Heart left ventricle (tissue), 13 donors: ENCODE data around the gene IGLL1.

Experiments
- CTCF ChIP-seq, 12 donors: fragments of 200-600 bp; sonication (generic) in 4 of 12; IDR thresholded peaks; one replicate each; pipeline versions ENCODE4 v1.5.0 to v1.8.0; 2018 to 2022; ENCODE audit warnings: antibody characterized with exemption in 12 of 12, mild to moderate bottlenecking in 5 of 12
- POLR2A ChIP-seq, 2 donors: fragments of 450-650 bp; IDR thresholded peaks; one replicate each; pipeline ENCODE4 v1.6.1; 2017; ENCODE audit warnings: antibody characterized with exemption in 2 of 2, mild to moderate bottlenecking in 2 of 2, moderate library complexity in 2 of 2
- donor health status: ischemic (EF 13 %, LVEDD 7.1; RV severe dilation, severe dysfunction).
- donor health status: DM: no; HTN: yes; CAD: no.
- donor health status: DM: no; HTN: no; CAD: no.
- donor health status: ischemic (EF 25% LVEDD 6.9; RV normal size, moderate dysfunction).
- donor health status: ischemic (EF 25% LVEDD 5.7; RV mildly dilated, moderate dysfunction).
- donor health status: ischemic (EF 35%, LVEDD 5.7; RV mildly dilated, moderate dysfunction).
- donor health status: nonischemic (EF 11% LVEDD 7.7; RV severe dilation, severe dysfunction).
- donor health status: DM: yes; HTN: yes; CAD: no.
- donor health status: PGD.
- donor health status: ischemic (EF 29% LVEDD 5.4; RV normal size, mild dysfunction).
- donor health status: nonischemic (EF 23%, LVEDD 6.1; RV moderate dilation, normal function).

- TF ChIP-seq CTCF (IDR thresholded peaks at IDR 0.05) (no peak), POLR2A (IDR thresholded peaks at IDR 0.05) (no peak)
Measured at GRCh38 chr22:23570681-23571080, 9.4 kb downstream of the IGLL1 start.
